ENCODE measurements around the gene CEL.
"Not testable (repeated sequence)": the region's sequence is repeated elsewhere in the genome, so short reads cannot be mapped to it uniquely, and the experiment has no call there.

CEL gene

DNA sequence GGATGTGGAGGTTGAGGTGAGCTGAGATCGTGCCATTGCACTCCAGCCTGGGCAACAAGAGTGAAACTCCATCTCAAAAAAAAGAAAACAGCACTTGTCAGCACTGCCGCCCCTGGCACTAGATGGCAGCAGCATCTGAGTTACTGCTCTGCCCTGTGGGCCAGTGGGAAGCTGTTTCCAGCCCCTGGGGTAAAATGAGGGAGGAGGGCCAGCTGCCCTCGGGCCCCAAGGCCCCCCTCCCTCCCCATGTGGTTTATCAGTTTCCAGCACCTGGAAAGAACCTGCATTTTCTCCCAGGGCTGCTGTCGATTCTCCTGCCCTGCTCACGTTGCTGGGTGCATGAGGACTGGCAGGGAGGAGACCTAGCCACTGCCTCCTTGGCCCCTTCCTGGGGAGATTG, 13.2 kb upstream of the CEL start:
- no peak for DNase-seq

DNA sequence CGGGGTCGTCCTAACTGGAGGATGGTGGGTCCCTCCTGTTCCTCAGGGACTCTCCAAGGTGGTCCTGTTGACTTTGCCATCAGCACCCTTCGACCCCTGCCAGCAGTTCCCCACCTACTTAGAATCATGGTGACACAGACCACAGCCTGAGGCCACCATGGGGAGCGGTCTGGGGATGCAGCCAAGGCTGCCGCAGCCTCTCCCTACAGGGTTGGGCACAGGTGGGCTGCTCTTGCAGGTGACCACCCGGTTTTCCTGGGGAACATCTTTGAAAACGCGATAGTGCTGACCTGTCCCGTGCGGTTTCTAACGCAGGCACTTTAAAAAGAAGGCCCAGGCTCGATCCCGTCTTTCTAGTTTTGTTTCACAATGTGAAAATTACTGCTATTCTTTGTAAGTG, 12.7 kb upstream of the CEL start:
- no peak for DNase-seq

DNA sequence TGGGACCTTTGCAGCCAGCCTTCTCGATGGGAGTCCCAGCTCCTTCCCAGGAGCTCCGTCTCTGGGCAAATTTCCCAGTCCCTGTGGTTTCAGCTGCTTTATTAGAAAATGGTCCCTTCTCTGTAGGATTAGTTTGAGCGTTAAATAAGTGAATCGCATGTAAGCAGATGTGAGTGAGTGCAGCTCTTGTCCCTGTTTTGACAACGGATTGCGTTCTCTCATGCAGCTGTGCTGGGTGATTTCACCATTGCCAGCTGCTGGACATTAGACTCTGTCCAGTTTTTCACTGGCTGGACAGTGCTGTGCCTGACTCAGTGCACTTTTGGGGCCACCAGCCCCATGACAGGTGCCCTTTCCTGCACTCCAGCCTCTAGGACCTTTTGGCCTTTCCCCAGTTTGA, 11.6 kb upstream of the CEL start:
- DNase-seq = no peak

GRCh38 chr9:133050781-133051180, 11.0 kb upstream of the CEL start:
- no peak for DNase-seq

DNA sequence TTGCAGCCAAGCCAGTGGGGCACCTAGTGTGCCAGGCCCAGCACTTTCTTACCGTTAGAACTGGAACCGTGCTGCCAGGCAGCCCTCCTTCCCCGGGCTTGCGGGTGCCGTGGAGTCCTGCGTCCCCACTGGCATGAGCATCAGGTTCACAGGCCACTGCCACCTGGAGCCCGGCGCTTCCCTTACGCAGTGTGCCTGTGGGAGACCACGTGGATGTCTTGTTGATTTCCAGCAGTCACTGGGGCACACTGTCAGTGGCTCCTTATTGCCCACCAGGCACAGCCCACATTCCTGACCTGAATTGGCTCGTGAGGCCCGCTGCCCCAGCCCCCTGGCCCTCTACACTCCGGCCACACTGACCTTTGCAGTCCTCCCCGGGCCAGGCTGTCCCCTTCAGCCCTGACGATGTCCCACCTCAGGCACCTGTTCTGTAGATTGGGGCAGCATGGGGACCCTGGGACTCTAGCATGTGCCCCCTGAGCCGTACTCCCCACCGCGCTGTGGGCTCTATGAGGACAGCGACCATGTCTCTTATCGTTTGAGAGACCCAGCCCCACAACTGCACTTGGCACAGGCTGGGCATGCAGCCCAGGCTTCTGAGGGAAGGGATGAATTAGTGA, 10.4 kb upstream of the CEL start:
- no peak for DNase-seq

GRCh38 chr9:133051966-133052539, 9.7 kb upstream of the CEL start:
- DNase-seq = no peak

- no peak for DNase-seq
Measured at GRCh38 chr9:133054194-133054890, 7.4 kb upstream of the CEL start.

DNA sequence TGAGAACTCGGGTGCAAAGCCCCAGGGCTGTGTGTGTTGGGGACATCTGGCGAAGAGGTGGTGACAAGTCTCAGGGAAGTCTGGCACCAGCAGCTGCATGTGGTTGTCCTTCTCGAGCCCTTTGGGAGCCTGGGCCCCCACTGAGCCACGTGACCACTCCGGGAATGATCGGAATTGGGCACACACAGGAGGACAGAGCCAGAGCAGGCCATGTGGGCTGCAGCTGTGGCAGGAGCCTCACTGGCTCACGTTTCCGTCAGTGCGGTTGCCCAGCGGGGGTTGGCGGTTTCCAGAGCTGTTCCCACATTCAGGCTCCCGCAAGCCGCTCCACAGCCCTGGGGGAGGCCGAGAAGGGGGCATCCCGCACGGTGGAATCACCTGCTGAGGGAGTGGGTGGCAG, 6.8 kb upstream of the CEL start:
- no peak for DNase-seq

- no peak for DNase-seq
Measured at GRCh38 chr9:133055788-133056420, 5.9 kb upstream of the CEL start.

- no peak for DNase-seq
Measured at GRCh38 chr9:133056533-133056932, 5.2 kb upstream of the CEL start.

- no peak for DNase-seq
Measured at GRCh38 chr9:133057006-133057405, 4.8 kb upstream of the CEL start.

GRCh38 chr9:133057553-133057952, 4.2 kb upstream of the CEL start:
- no peak for DNase-seq

DNA sequence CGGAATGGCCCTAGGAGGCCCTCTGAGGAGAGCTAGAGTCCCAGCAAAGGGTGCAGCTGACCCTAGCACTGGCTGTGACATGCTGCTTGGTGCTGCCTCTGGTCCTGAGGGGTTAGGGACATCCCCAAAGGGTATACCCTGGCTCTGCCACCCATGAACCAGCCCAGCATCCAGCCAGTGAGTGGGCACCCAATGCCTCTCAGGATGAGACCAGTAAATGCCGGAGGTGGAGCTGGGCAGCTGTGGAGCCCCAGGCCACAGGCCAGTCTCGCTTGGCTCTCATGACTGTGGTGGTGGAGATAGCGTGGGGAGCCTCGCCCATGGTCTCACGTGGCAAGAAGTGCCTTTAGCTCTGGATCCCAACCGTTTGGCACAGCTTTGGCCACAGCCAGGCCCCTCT, 3.7 kb upstream of the CEL start:
- no peak for DNase-seq

DNA sequence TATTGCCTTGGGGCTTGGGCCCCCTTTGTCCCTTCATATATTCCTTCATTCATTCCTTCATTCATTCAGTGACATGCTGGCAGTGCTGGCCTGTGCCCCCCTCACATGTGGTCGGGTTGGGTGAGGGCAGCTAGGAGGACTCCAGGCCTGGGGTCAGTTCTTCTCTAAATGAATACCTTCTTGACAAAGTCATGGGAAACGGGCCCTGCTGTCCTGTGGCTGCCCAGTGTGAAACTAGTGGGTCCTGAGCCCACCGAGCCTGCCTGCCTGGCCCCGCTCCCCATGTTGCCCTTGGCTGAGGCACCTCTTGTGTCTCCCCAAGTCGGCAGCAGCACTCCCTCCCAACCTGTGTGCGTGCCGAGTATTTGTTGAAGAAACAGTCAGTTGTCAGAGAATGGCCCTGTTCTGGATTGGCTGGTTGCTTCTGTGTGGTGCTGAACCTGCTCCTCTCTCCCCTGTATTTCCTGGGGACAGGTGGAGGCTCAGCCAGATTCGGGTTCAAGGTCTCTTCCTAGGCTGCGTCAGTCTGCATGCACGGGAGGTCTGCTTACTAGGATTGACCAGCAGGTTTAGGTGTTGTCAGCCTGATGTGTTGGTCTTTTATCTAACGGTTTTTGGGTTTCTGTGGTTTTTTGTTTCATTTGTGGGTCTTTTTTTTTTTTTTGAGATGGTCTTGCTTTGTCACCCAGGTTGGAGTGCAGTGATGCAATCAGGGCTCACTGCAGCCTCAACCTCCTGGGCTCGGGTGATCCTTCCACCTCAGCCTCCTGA, 3.0 kb upstream of the CEL start:
- DNase-seq = no peak

- no peak for DNase-seq
Measured at GRCh38 chr9:133059623-133060022, 2.2 kb upstream of the CEL start.

GRCh38 chr9:133060417-133060841, 1.4 kb upstream of the CEL start:
- no peak for DNase-seq

GRCh38 chr9:133061019-133061763, 590 bp upstream of the CEL start:
- DNase-seq = not testable (repeated sequence)

DNA sequence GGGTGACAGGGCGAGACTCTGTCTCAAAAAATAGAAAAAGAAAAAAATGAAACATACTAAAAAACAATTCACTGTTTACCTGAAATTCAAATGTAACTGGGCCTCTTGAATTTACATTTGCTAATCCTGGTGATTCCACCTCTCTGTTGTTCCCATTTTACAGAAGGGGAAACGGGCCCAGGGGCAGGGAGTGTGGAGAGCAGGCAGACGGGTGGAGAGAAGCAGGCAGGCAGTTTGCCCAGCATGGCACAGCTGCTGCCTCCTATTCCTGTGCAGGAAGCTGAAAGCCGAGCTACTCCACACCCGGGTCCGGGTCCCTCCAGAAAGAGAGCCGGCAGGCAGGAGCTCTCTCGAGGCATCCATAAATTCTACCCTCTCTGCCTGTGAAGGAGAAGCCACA, 788 bp downstream of the CEL start:
- not testable (repeated sequence) for DNase-seq

GRCh38 chr9:133063159-133063499, 1.3 kb downstream of the CEL start:
- DNase-seq = no peak

GRCh38 chr9:133063500-133064231, 1.9 kb downstream of the CEL start:
- DNase-seq = no peak

DNA sequence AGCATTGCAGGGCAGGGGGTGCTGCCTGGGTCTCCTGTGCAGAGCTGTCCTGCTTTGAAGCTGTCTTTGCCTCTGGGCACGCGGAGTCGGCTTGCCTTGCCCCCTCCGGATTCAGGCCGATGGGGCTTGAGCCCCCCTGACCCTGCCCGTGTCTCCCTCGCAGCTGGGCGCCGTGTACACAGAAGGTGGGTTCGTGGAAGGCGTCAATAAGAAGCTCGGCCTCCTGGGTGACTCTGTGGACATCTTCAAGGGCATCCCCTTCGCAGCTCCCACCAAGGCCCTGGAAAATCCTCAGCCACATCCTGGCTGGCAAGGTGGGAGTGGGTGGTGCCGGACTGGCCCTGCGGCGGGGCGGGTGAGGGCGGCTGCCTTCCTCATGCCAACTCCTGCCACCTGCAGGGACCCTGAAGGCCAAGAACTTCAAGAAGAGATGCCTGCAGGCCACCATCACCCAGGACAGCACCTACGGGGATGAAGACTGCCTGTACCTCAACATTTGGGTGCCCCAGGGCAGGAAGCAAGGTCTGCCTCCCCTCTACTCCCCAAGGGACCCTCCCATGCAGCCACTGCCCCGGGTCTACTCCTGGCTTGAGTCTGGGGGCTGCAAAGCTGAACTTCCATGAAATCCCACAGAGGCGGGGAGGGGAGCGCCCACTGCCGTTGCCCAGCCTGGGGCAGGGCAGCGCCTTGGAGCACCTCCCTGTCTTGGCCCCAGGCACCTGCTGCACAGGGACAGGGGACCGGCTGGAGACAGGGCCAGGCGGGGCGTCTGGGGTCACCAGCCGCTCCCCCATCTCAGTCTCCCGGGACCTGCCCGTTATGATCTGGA, 2.7 kb downstream of the CEL start:
- DNase-seq = no peak

All from stimulated activated CD8-positive, alpha-beta memory T cell treated with anti-CD3 and anti-CD28 coated beads, Interleukin-4, amount 100 ng/mL, for 48 hours (primary cell).